ENCODE measurements around the gene SHISAL1. TPM values are rescaled to one million over a fixed set of nuclear protein-coding genes. Genes with fewer than 3 reads are reported as not detected.
"Not testable (repeated sequence)": the region's sequence is repeated elsewhere in the genome, so short reads cannot be mapped to it uniquely, and the experiment has no call there.

The SHISAL1 gene
- total RNA-seq, 2 donors from 2014 or later, result not detected

- H3K9me3 Mint-ChIP-seq, result peaks cover 0 to 9% of the 10 kb centered on the region in 2 donors
- no peak for DNase-seq (ENCODE audit: low spot score in 2 of 2)
- no peak for ATAC-seq
- no peak overlapping the region for H3K27ac Mint-ChIP-seq
- peaks cover 0 to 16% of the 10 kb centered on the region in 2 donors for H3K36me3 Mint-ChIP-seq
Measured at GRCh38 chr22:44246615-44247326, 66.0 kb downstream of the SHISAL1 start.

- Mint-ChIP-seq H3K27ac (no peak overlapping the region), H3K36me3 (peaks cover 0 to 16% of the 10 kb centered on the region in 2 donors), H3K9me3 (peaks cover 0 to 9% of the 10 kb centered on the region in 2 donors)
- DNase-seq (ENCODE audit: low spot score in 2 of 2), result no peak
- ATAC-seq, result no peak
Measured at GRCh38 chr22:44245867-44246266, 66.9 kb downstream of the SHISAL1 start.

GRCh38 chr22:44245438-44245837 is 67.3 kb downstream of the SHISAL1 start:
- Mint-ChIP-seq H3K9me3 (peaks cover 0 to 8% of the 10 kb centered on the region in 2 donors), H3K27ac (no peak overlapping the region), H3K36me3 (peaks cover 0 to 16% of the 10 kb centered on the region in 2 donors)
- DNase-seq (ENCODE audit: low spot score in 2 of 2) (no peak), ATAC-seq (no peak)

- no peak for ATAC-seq
- no peak overlapping the region for H3K27ac Mint-ChIP-seq
- peaks cover 0 to 5% of the 10 kb centered on the region in 2 donors for H3K36me3 Mint-ChIP-seq
- H3K9me3 Mint-ChIP-seq, result no peaks in the 10 kb centered on the region
- DNase-seq (ENCODE audit: low spot score in 2 of 2), result no peak
Measured at GRCh38 chr22:44244265-44244822, 68.4 kb downstream of the SHISAL1 start.

- H3K27ac Mint-ChIP-seq, result no peak overlapping the region
- H3K36me3 Mint-ChIP-seq, result no peaks in the 10 kb centered on the region
Measured at GRCh38 chr22:44243761-44244160, 69.0 kb downstream of the SHISAL1 start.

GRCh38 chr22:44242946-44243724 is 69.6 kb downstream of the SHISAL1 start:
- DNase-seq (ENCODE audit: low spot score in 2 of 2) (no peak), ATAC-seq (no peak)
- Mint-ChIP-seq H3K36me3 (no peaks in the 10 kb centered on the region), H3K27ac (no peak overlapping the region), H3K9me3 (no peaks in the 10 kb centered on the region)

More at GRCh38 chr22:44243761-44244160, 69.0 kb downstream of the SHISAL1 start:
- no peaks in the 10 kb centered on the region for H3K9me3 Mint-ChIP-seq
- ATAC-seq (no peak), DNase-seq (ENCODE audit: low spot score in 2 of 2) (no peak)

- not testable (repeated sequence) for H3K36me3 Mint-ChIP-seq; H3K27ac Mint-ChIP-seq; ATAC-seq; H3K9me3 Mint-ChIP-seq; DNase-seq (ENCODE audit: low spot score in 2 of 2)
Measured at GRCh38 chr22:44241121-44241520, 71.6 kb downstream of the SHISAL1 start.

- DNase-seq (ENCODE audit: low spot score in 2 of 2) (no peak), ATAC-seq (no peak)
- Mint-ChIP-seq H3K27ac (peak overlapping the region in 1 of 2 donors; percentile 58), H3K36me3 (no peaks in the 10 kb centered on the region), H3K9me3 (no peaks in the 10 kb centered on the region)
Measured at GRCh38 chr22:44237290-44237689, 75.5 kb downstream of the SHISAL1 start.

- not testable (repeated sequence) for H3K9me3 Mint-ChIP-seq; ATAC-seq; H3K27ac Mint-ChIP-seq; H3K36me3 Mint-ChIP-seq; DNase-seq (ENCODE audit: low spot score in 2 of 2)
Measured at GRCh38 chr22:44234372-44234771, 78.4 kb downstream of the SHISAL1 start.

- Mint-ChIP-seq H3K36me3 (peaks cover 0 to 4% of the 10 kb centered on the region in 2 donors), H3K27ac (no peak overlapping the region), H3K9me3 (peaks cover 0 to 3% of the 10 kb centered on the region in 2 donors)
- DNase-seq (ENCODE audit: low spot score in 2 of 2) (no peak), ATAC-seq (no peak)
Measured at GRCh38 chr22:44231233-44231632, 81.5 kb downstream of the SHISAL1 start.

- Mint-ChIP-seq H3K27ac (no peak overlapping the region), H3K9me3 (peaks cover 0 to 3% of the 10 kb centered on the region in 2 donors), H3K36me3 (peaks cover 0 to 4% of the 10 kb centered on the region in 2 donors)
- DNase-seq (ENCODE audit: low spot score in 2 of 2) (no peak), ATAC-seq (no peak)
Measured at GRCh38 chr22:44229809-44230208, 82.9 kb downstream of the SHISAL1 start.

GRCh38 chr22:44229331-44229730 is 83.4 kb downstream of the SHISAL1 start:
- DNase-seq (ENCODE audit: low spot score in 2 of 2) (no peak), ATAC-seq (no peak)
- Mint-ChIP-seq H3K9me3 (peaks cover 0 to 3% of the 10 kb centered on the region in 2 donors), H3K27ac (no peak overlapping the region), H3K36me3 (peaks cover 0 to 4% of the 10 kb centered on the region in 2 donors)

GRCh38 chr22:44225812-44226211 is 86.9 kb downstream of the SHISAL1 start:
- no peak overlapping the region for H3K27ac Mint-ChIP-seq
- DNase-seq (ENCODE audit: low spot score in 2 of 2) (no peak), ATAC-seq (no peak)
- peaks cover 0 to 4% of the 10 kb centered on the region in 2 donors for H3K36me3 Mint-ChIP-seq
- peaks cover 0 to 3% of the 10 kb centered on the region in 2 donors for H3K9me3 Mint-ChIP-seq

GRCh38 chr22:44225091-44225689 is 87.6 kb downstream of the SHISAL1 start:
- Mint-ChIP-seq H3K36me3 (peaks cover 0 to 4% of the 10 kb centered on the region in 2 donors), H3K27ac (no peak overlapping the region), H3K9me3 (peaks cover 0 to 3% of the 10 kb centered on the region in 2 donors)
- ATAC-seq, result no peak
- no peak for DNase-seq (ENCODE audit: low spot score in 2 of 2)

- ATAC-seq, result no peak
- H3K36me3 Mint-ChIP-seq, result no peaks in the 10 kb centered on the region
- no peak for DNase-seq (ENCODE audit: low spot score in 2 of 2)
- H3K27ac Mint-ChIP-seq, result no peak overlapping the region
- peaks cover 0 to under 1% of the 10 kb centered on the region in 2 donors for H3K9me3 Mint-ChIP-seq
Measured at GRCh38 chr22:44224166-44224565, 88.6 kb downstream of the SHISAL1 start.

GRCh38 chr22:44221710-44222475 is 90.9 kb downstream of the SHISAL1 start:
- DNase-seq (ENCODE audit: low spot score in 2 of 2) (no peak), ATAC-seq (no peak)
- Mint-ChIP-seq H3K36me3 (no peaks in the 10 kb centered on the region), H3K27ac (no peak overlapping the region), H3K9me3 (no peaks in the 10 kb centered on the region)

All from activated naive CD4-positive, alpha-beta T cell treated with anti-CD3 and anti-CD28 coated beads, Interleukin-2, amount 50 U/mL, for 72 hours (primary cell).